Thymus (tissue), 11 donors: ENCODE results near the gene FGR. TPM values are rescaled to one million over a fixed set of nuclear protein-coding genes. Genes with fewer than 3 reads are reported as not detected.

Experiments used
- DNase-seq, 9 donors: peaks; one replicate each; pipeline ENCODE4 v3.0.0-alpha.2; 2013; ENCODE audit warnings: low spot score in 9 of 9, low read depth in 6 of 9, missing footprints in 1 of 9
- H3K27ac ChIP-seq, 2 donors: one replicate each; pipeline ENCODE4 v1.5.1; 2013; ENCODE audit warnings: control low read depth in 1 of 2, low read depth in 1 of 2, low read length in 1 of 2, mild to moderate bottlenecking in 1 of 2, moderate library complexity in 1 of 2
- H3K27me3 ChIP-seq, 2 donors: one replicate each; pipeline ENCODE4 v1.5.1; 2013; ENCODE audit warnings: low read length in 1 of 2; ENCODE audit not compliant: control insufficient read depth in 2 of 2, insufficient read depth in 1 of 2
- H3K36me3 ChIP-seq, 2 donors: one replicate each; pipeline ENCODE4 v1.5.1; 2013; ENCODE audit warnings: low read length in 1 of 2, mild to moderate bottlenecking in 1 of 2, moderate library complexity in 1 of 2; ENCODE audit not compliant: control insufficient read depth in 2 of 2, insufficient read depth in 2 of 2
- H3K4me1 ChIP-seq, 2 donors: one replicate each; pipeline ENCODE4 v1.5.1; 2013; ENCODE audit warnings: low read length in 2 of 2; ENCODE audit not compliant: control insufficient read depth in 2 of 2, insufficient read depth in 2 of 2
- H3K4me3 ChIP-seq, 2 donors: one replicate each; pipeline ENCODE4 v1.5.1; 2013; ENCODE audit warnings: low read length in 2 of 2, control low read depth in 1 of 2, mild to moderate bottlenecking in 1 of 2
- H3K9me3 ChIP-seq, 2 donors: one replicate each; pipeline ENCODE4 v1.5.1; 2013; ENCODE audit warnings: low read length in 1 of 2, mild to moderate bottlenecking in 1 of 2; ENCODE audit not compliant: control insufficient read depth in 2 of 2, insufficient read depth in 1 of 2
- WGBS: extraction: QIAGEN DNeasy Blood & Tissue Kit; methylation state at CpG from one replicate; pipeline ENCODE4 v1.1.7; 2013; 5-methylcytosine and 5-hydroxymethylcytosine counted together
- polyA plus RNA-seq: library from polyadenylated mRNA; stranded (reverse); fragments of 200-250 nt; gene quantifications from one replicate; pipeline ENCODE4 v1.2.3, GENCODE V29; 2013
- total RNA-seq: library from RNA; stranded (reverse); fragments of 120-200 nt; gene quantifications from one replicate; pipeline ENCODE4 v1.2.4, GENCODE V29; 2013
- donor health status: healthy.

FGR gene
- total and polyA plus RNA-seq, 2 donors = 8.4 to 38.7 TPM

- Histone ChIP-seq H3K9me3 (peaks cover 0 to 3% of the 10 kb centered on the region in 2 donors), H3K4me3 (peak overlapping the region; percentile 28 to 40), H3K4me1 (peaks cover 31 to 67% of the 10 kb centered on the region in 2 donors)
These were observed 27.9 kb upstream of the FGR start for GRCh38 chr1:27662707-27663393.

DNA sequence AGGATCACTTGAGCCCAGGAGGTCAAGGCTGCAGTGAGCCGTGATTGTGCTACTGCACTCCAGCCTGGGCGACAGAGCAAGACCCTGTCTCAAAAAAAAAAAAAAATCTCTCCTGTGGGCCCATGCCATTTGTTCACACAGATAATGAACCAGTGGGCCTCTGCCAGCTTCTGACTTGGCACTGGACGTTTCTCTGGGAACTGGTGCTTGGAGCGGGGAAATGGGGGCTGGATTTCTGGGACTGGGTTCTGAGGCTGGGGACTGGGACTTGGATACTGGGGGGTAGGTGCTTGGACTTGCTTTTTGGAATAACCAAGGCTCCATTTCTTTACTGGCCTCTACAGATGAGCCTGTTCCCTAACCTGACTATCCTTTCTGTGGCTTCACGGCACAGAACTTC lies 27.3 kb upstream of the FGR start:
- no peaks in the 10 kb centered on the region for H3K27me3 ChIP-seq
- WGBS = 82% methylated on average over 5 of the region's 5 CpGs
- peak overlapping the region; percentile 93 to 97 for H3K27ac ChIP-seq
- H3K4me1 ChIP-seq = peaks cover 31 to 67% of the 10 kb centered on the region in 2 donors
- no peak for DNase-seq
- peak overlapping the region; percentile 28 to 40 for H3K4me3 ChIP-seq
- peaks cover 0 to 3% of the 10 kb centered on the region in 2 donors for H3K9me3 ChIP-seq
- H3K36me3 ChIP-seq = peaks cover 17 to 18% of the 10 kb centered on the region in 2 donors

More at GRCh38 chr1:27662707-27663393, 27.9 kb upstream of the FGR start:
- peak; percentile 79 to 99 (median 96) for DNase-seq
- peaks cover 22 to 24% of the 10 kb centered on the region in 2 donors for H3K36me3 ChIP-seq
- peak overlapping the region; percentile 93 to 97 for H3K27ac ChIP-seq
- WGBS = 5% methylated on average over 12 of the region's 12 CpGs
- no peaks in the 10 kb centered on the region for H3K27me3 ChIP-seq

DNA sequence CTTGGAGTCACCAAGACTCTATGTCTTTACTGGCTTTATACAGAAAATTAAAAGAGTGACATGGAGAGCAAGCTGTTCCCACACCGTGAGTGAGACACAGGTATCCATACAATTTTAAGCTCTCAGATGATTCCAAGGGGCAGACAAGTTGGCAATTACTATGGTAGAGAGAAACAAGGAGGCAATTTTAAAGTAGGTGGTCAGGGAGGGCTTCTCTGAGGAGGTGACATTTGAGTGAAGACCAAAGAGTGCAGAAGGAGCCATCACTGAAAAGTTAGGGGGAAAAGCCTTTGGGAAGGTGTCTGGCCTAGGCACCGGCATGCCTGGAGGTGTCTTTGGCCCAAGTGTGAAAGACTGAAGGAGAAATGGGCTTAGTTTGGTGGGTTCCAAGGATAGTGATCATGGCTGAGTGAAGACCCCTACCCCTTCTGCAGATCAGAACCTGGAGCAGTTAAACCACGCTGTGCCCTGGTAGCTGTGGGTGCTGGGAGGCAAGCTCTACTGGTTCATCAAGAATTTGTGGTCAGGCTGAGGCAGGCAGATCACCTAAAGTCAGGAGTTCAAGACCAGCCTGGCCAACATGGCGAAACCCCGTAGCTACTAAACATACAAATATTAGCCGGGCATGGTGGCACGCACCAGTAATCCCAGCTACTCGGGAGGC lies 26.6 kb upstream of the FGR start:
- Histone ChIP-seq H3K4me1 (peaks cover 31 to 68% of the 10 kb centered on the region in 2 donors), H3K9me3 (no peaks in the 10 kb centered on the region)
- 95% methylated on average over 8 of the region's 8 CpGs for WGBS

GRCh38 chr1:27660300-27660835 lies 25.4 kb upstream of the FGR start:
- peaks cover 31 to 80% of the 10 kb centered on the region in 2 donors for H3K4me1 ChIP-seq
- peak overlapping the region; percentile 87 to 96 for H3K27ac ChIP-seq
- peak overlapping the region; percentile 48 to 84 for H3K4me3 ChIP-seq
- no peaks in the 10 kb centered on the region for H3K27me3 ChIP-seq
- no peak for DNase-seq
- H3K9me3 ChIP-seq = no peaks in the 10 kb centered on the region
- H3K36me3 ChIP-seq = peaks cover 0 to under 1% of the 10 kb centered on the region in 2 donors
- 81% methylated on average over 10 of the region's 10 CpGs for WGBS

More for the DNA sequence above, 26.6 kb upstream of the FGR start:
- peak overlapping the region; percentile 68 to 87 for H3K27ac ChIP-seq
- no peaks in the 10 kb centered on the region for H3K27me3 ChIP-seq
- no peak overlapping the region for H3K4me3 ChIP-seq
- no peak for DNase-seq
- peaks cover 10 to 13% of the 10 kb centered on the region in 2 donors for H3K36me3 ChIP-seq

- H3K4me1 ChIP-seq = peaks cover 31 to 75% of the 10 kb centered on the region in 2 donors
- 8% methylated on average over 78 of the region's 78 CpGs for WGBS
These were observed 24.7 kb upstream of the FGR start for GRCh38 chr1:27659497-27660299.

DNA sequence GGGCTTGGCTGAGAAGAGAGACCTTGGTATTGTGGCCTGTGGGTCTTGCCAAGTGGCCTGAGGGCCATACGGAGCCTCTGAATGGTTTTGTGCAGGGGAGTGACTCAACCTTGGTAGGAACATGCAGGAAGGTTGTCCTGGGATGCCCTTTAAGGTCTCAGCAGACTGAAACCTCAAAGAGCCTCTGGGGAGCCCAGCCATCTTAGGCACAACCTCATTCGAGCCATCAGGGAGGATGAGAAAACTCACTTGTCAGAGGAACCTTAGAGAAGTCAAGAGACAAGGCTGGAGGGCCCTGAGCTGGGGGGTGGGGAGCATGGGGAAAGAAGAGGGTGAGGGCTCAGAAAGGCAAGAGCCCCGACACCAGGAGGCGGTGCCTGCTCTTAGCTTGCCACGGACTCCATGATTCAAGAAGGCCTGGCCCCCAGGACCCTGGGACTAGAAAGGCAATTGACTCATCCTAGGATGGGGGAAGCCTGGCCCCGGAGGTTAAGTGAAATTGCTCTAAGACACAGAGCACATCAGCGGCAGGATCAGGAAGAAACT lies 24.0 kb upstream of the FGR start:
- H3K27me3 ChIP-seq = no peaks in the 10 kb centered on the region
- H3K9me3 ChIP-seq = no peaks in the 10 kb centered on the region
- no peaks in the 10 kb centered on the region for H3K36me3 ChIP-seq
- peaks cover 31 to 69% of the 10 kb centered on the region in 2 donors for H3K4me1 ChIP-seq
- peak overlapping the region; percentile 48 to 84 for H3K4me3 ChIP-seq
- peak overlapping the region; percentile 87 to 96 for H3K27ac ChIP-seq
- peak in 1 of 9 donors; percentile 74 for DNase-seq
- 62% methylated on average over 7 of the region's 7 CpGs for WGBS

More at GRCh38 chr1:27659497-27660299, 24.7 kb upstream of the FGR start:
- Histone ChIP-seq H3K27me3 (no peaks in the 10 kb centered on the region), H3K27ac (peak overlapping the region; percentile 87 to 96), H3K4me3 (peak overlapping the region; percentile 48 to 84), H3K9me3 (no peaks in the 10 kb centered on the region), H3K36me3 (no peaks in the 10 kb centered on the region)
- peak in 7 of 9 donors; percentile 72 to 92 (median 84) for DNase-seq

DNA sequence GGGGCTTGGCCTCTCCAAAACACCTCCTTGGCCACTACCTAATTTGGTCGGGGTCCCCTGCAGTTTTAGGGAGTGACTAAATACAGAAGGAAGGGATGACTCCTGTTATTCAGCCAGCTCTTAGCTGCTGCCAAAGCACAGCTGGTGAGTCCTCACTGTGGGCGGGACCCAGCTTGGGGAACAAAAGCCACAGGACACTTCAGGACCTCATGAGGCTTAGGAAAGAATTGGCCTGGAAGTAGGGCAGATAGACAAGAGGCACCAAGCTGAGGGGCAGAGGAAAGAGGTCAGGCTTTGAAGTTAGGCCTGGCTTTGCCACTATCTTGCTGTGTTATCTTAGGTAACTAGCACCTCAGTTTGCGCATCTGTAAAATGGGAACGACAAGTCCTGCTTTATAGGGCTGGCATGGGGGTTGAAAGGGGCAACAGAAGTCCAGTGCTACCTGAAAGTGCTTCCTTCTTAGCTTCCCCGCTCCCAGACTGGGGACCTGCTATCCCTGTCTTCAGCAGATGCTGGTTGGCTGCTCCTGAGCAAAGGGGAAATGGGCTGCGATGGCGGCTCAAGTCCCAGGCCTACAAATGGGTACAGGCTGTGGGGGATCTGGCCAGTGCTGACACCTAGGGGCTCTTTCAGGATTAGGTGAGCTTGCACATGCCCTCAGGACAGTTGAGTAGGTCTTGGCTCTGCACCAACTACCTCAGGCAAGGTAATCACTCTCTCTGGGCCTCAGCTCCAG lies 21.3 kb upstream of the FGR start:
- no peaks in the 10 kb centered on the region for H3K27me3 ChIP-seq
- H3K27ac ChIP-seq = peak overlapping the region in 1 of 2 donors; percentile 15
- H3K36me3 ChIP-seq = no peaks in the 10 kb centered on the region
- 93% methylated on average over 7 of the region's 7 CpGs for WGBS
- H3K4me3 ChIP-seq = no peak overlapping the region
- H3K4me1 ChIP-seq = peaks cover 14 to 43% of the 10 kb centered on the region in 2 donors
- H3K9me3 ChIP-seq = no peaks in the 10 kb centered on the region
- DNase-seq = no peak
